GM23338 (cell line): ENCODE measurements around the gene CACNG1. TPM values are rescaled to one million over a fixed set of nuclear protein-coding genes. Genes with fewer than 3 reads are reported as not detected.

Experiments used
- ATAC-seq: fragments of 200-7000 bp; cut with Tn5 transposase; 3 replicates; pipeline ENCODE4 v1.9.1; 2020
- DNase-seq: peaks from one replicate; pipeline ENCODE4 v3.0.0-alpha.2; 2015; ENCODE audit warnings: low spot score
- H2AFZ ChIP-seq: fragments of 200-600 bp; sonication (generic); 2 replicates; pipeline ENCODE4 v1.8.0; 2016; ENCODE audit warnings: antibody characterized with exemption, mild to moderate bottlenecking, moderate library complexity
- H3F3A ChIP-seq: fragments of 200-600 bp; sonication (generic); replicated peaks from 2 replicates; pipeline ENCODE4 v1.8.0; 2017; ENCODE audit warnings: antibody characterized with exemption, mixed run types, low read depth
- H3K27ac ChIP-seq: fragments of 200-600 bp; sonication (generic); 2 replicates; pipeline ENCODE4 v1.6.1; 2016; ENCODE audit warnings: low read depth
- H3K27me3 ChIP-seq: fragments of 200-600 bp; sonication (generic); 2 replicates; pipeline ENCODE4 v1.8.0; 2016; ENCODE audit warnings: mild to moderate bottlenecking, mixed run types, moderate library complexity; ENCODE audit not compliant: insufficient read depth
- H3K36me3 ChIP-seq: fragments of 200-600 bp; sonication (generic); 2 replicates; pipeline ENCODE4 v1.8.0; 2016; ENCODE audit warnings: mild to moderate bottlenecking; ENCODE audit not compliant: insufficient read depth
- H3K4me1 ChIP-seq: fragments of 200-600 bp; sonication (generic); 2 replicates; pipeline ENCODE4 v1.8.0; 2016; ENCODE audit warnings: mild to moderate bottlenecking, moderate library complexity; ENCODE audit not compliant: insufficient read depth
- H3K4me2 ChIP-seq: fragments of 200-600 bp; sonication (generic); 2 replicates; pipeline ENCODE4 v1.7.1; 2017; ENCODE audit warnings: mixed run types
- H3K4me3 ChIP-seq: fragments of 200-600 bp; sonication (generic); 2 replicates; pipeline ENCODE4 v1.6.1; 2016; ENCODE audit warnings: mixed run types
- H3K79me2 ChIP-seq: fragments of 200-600 bp; sonication (generic); replicated peaks from 2 replicates; pipeline ENCODE4 v1.8.0; 2017; ENCODE audit warnings: mild to moderate bottlenecking; ENCODE audit not compliant: insufficient read depth
- H3K9me2 ChIP-seq: fragments of 200-600 bp; sonication (generic); 2 replicates; pipeline ENCODE4 v1.8.0; 2017; ENCODE audit not compliant: insufficient read depth
- H4K20me1 ChIP-seq: fragments of 200-600 bp; sonication (generic); replicated peaks from 2 replicates; pipeline ENCODE4 v1.8.0; 2017; ENCODE audit warnings: mild to moderate bottlenecking; ENCODE audit not compliant: insufficient read depth
- H3K27ac Mint-ChIP-seq: 2 replicates; pipeline ENCODE4 v1.8.0; 2020; ENCODE audit warnings: inconsistent platforms, mild to moderate bottlenecking, moderate library complexity, mixed read lengths
- H3K27me3 Mint-ChIP-seq: 3 replicates; pipeline ENCODE4 v1.8.0; 2022; ENCODE audit warnings: low read depth, mild to moderate bottlenecking, moderate library complexity, mixed read lengths, inconsistent platforms; ENCODE audit not compliant: insufficient read depth, poor library complexity
- H3K36me3 Mint-ChIP-seq: 3 replicates; pipeline ENCODE4 v1.8.0; 2021; ENCODE audit warnings: low read depth, mild to moderate bottlenecking, inconsistent platforms, moderate library complexity, mixed read lengths
- H3K4me1 Mint-ChIP-seq: 3 replicates; pipeline ENCODE4 v1.8.0; 2020; ENCODE audit warnings: mild to moderate bottlenecking, inconsistent platforms, mixed read lengths
- H3K4me3 Mint-ChIP-seq: 3 replicates; pipeline ENCODE4 v1.8.0; 2021; ENCODE audit warnings: moderate library complexity, mild to moderate bottlenecking, inconsistent platforms, mixed read lengths
- H3K9me3 Mint-ChIP-seq: 3 replicates; pipeline ENCODE4 v1.8.0; 2020; ENCODE audit warnings: moderate library complexity, mild to moderate bottlenecking, inconsistent platforms, mixed read lengths
- EZH2 ChIP-seq: fragments of 200-600 bp; sonication (generic); IDR thresholded peaks from one replicate; pipeline ENCODE4 v1.8.0; 2017; ENCODE audit warnings: antibody characterized with exemption, mild to moderate bottlenecking, low read depth; ENCODE audit not compliant: unreplicated experiment
- NANOG ChIP-seq: IDR thresholded peaks from 2 replicates; pipeline ENCODE4 v1.6.1; 2016; ENCODE audit warnings: antibody characterized with exemption, borderline replicate concordance
- POLR2AphosphoS5 ChIP-seq: IDR thresholded peaks from 2 replicates; pipeline ENCODE4 v1.6.1; 2016; ENCODE audit warnings: antibody characterized with exemption, low read depth
- ZNF114 ChIP-seq: fragments of 250-450 bp; sonication (Bioruptor Pico); IDR thresholded peaks from 2 replicates; pipeline ENCODE4 v1.5.0; 2020; ENCODE audit warnings: mild to moderate bottlenecking, moderate library complexity
- ZNF331 ChIP-seq: fragments of 250-450 bp; sonication (Bioruptor Pico); IDR thresholded peaks from 2 replicates; pipeline ENCODE4 v1.5.0; 2020; ENCODE audit warnings: low read depth, mild to moderate bottlenecking, moderate library complexity
- polyA plus RNA-seq: library from polyadenylated mRNA; unstranded; fragments of >200 nt; fragmentation: Nextera tagmentation; extraction: Ambion mirVana; gene quantifications from 2 replicates; pipeline ENCODE4 v1.2.1, GENCODE V29; 2016
- total RNA-seq: library from RNA; depleted of rRNA; stranded (reverse); fragments of >200 nt; shearing (Covaris generic); gene quantifications from 2 replicates; pipeline ENCODE4 v1.2.3, GENCODE V29; 2014
- TF ChIP-seq, protein P1 (sequence below), 2 experiments: fragments of 200-600 bp in 1 of 2; sonication (generic) in 1 of 2; conservative IDR thresholded peaks; 2 replicates each; pipeline versions ENCODE4 v1.5.1 to v1.6.1; 2016 to 2017; ENCODE audit warnings: antibody characterized with exemption in 2 of 2, low read depth in 2 of 2, mild to moderate bottlenecking in 2 of 2, moderate library complexity in 1 of 2
- TF ChIP-seq, protein P2 (sequence below): IDR thresholded peaks from one replicate; pipeline ENCODE4 v1.6.1; 2018; ENCODE audit warnings: antibody characterized with exemption; ENCODE audit not compliant: unreplicated experiment

CACNG1 gene
- total and polyA plus RNA-seq, 2 experiments from 2014 or later, result not detected

DNA sequence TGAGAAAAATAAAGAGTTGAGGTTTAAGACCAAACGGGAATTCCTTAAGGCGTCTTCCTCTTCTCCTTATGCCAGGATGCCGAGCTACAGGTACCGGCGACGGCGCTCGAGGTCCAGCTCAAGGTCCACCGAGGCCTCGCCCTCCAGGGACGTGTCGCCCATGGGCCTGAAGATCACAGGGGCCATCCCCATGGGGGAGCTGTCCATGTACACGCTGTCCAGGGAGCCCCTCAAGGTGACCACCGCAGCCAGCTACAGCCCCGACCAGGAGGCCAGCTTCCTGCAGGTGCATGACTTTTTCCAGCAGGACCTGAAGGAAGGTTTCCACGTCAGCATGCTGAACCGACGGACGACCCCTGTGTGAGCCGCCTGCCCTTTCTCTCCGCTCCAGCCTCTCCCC is 13.7 kb upstream of the CACNG1 start:
- TF ChIP-seq, protein P1, sequence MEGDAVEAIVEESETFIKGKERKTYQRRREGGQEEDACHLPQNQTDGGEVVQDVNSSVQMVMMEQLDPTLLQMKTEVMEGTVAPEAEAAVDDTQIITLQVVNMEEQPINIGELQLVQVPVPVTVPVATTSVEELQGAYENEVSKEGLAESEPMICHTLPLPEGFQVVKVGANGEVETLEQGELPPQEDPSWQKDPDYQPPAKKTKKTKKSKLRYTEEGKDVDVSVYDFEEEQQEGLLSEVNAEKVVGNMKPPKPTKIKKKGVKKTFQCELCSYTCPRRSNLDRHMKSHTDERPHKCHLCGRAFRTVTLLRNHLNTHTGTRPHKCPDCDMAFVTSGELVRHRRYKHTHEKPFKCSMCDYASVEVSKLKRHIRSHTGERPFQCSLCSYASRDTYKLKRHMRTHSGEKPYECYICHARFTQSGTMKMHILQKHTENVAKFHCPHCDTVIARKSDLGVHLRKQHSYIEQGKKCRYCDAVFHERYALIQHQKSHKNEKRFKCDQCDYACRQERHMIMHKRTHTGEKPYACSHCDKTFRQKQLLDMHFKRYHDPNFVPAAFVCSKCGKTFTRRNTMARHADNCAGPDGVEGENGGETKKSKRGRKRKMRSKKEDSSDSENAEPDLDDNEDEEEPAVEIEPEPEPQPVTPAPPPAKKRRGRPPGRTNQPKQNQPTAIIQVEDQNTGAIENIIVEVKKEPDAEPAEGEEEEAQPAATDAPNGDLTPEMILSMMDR (conservative IDR thresholded peaks at IDR 0.05; ENCODE audit: low read depth in 2 of 2), result no peak
- TF ChIP-seq, protein P2, sequence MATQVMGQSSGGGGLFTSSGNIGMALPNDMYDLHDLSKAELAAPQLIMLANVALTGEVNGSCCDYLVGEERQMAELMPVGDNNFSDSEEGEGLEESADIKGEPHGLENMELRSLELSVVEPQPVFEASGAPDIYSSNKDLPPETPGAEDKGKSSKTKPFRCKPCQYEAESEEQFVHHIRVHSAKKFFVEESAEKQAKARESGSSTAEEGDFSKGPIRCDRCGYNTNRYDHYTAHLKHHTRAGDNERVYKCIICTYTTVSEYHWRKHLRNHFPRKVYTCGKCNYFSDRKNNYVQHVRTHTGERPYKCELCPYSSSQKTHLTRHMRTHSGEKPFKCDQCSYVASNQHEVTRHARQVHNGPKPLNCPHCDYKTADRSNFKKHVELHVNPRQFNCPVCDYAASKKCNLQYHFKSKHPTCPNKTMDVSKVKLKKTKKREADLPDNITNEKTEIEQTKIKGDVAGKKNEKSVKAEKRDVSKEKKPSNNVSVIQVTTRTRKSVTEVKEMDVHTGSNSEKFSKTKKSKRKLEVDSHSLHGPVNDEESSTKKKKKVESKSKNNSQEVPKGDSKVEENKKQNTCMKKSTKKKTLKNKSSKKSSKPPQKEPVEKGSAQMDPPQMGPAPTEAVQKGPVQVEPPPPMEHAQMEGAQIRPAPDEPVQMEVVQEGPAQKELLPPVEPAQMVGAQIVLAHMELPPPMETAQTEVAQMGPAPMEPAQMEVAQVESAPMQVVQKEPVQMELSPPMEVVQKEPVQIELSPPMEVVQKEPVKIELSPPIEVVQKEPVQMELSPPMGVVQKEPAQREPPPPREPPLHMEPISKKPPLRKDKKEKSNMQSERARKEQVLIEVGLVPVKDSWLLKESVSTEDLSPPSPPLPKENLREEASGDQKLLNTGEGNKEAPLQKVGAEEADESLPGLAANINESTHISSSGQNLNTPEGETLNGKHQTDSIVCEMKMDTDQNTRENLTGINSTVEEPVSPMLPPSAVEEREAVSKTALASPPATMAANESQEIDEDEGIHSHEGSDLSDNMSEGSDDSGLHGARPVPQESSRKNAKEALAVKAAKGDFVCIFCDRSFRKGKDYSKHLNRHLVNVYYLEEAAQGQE, result no peak
- no peak for TF ChIP-seq EZH2
- no peak for TF ChIP-seq POLR2AphosphoS5
- TF ChIP-seq NANOG, result no peak
- H3K4me3 Mint-ChIP-seq, result no peak overlapping the region
- H3K9me3 Mint-ChIP-seq, result no peaks in the 10 kb centered on the region; the same call in 2 of the 3 replicates

DNA sequence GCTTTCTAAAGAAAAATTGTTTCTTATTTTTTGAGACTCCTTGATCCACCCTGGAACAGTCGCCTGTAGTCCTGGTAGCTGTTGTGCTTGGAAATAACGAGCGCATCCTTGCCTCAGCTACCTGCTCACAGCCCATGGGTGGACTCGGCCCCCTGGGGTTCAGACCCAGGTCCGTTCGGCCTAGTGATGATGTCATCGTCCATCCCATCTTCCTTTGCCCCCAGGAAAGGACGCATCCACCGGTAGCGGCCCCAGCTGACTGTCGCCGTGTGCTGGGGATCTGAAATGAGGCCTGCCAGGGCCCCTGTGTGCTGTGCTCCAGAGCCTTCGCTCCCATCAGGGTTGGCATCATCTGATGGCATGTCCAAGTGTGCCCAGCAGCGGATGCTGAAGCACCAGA is 12.0 kb upstream of the CACNG1 start:
- ATAC-seq, result no peak
- Histone ChIP-seq H3K4me1 (no peaks in the 10 kb centered on the region), H3K27me3 (no peaks in the 10 kb centered on the region), H3F3A (no peaks in the 10 kb centered on the region), H3K36me3 (no peaks in the 10 kb centered on the region), H2AFZ (no peak overlapping the region), H3K4me3 (no peak overlapping the region), H3K4me2 (no peak overlapping the region), H4K20me1 (no peaks in the 10 kb centered on the region), H3K79me2 (no peaks in the 10 kb centered on the region), H3K9me2 (peaks cover 7% of the 10 kb centered on the region; the same call in 1 of the 2 replicates), H3K27ac (no peak overlapping the region)
- Mint-ChIP-seq H3K4me3 (no peak overlapping the region), H3K27me3 (peaks cover 2% of the 10 kb centered on the region), H3K36me3 (no peaks in the 10 kb centered on the region; the same call in 2 of the 3 replicates), H3K27ac (no peak overlapping the region), H3K9me3 (no peaks in the 10 kb centered on the region; the same call in 2 of the 3 replicates), H3K4me1 (no peaks in the 10 kb centered on the region)
- no peak for DNase-seq
- TF ChIP-seq ZNF114 (CRISPR knock-in tag) (no peak), EZH2 (no peak), ZNF331 (CRISPR knock-in tag) (no peak)
- TF ChIP-seq, protein P2, result no peak

More for the DNA sequence above, 13.7 kb upstream of the CACNG1 start:
- Mint-ChIP-seq H3K36me3 (no peaks in the 10 kb centered on the region; the same call in 2 of the 3 replicates), H3K27ac (no peak overlapping the region), H3K27me3 (peaks cover 2% of the 10 kb centered on the region), H3K4me1 (no peaks in the 10 kb centered on the region)
- Histone ChIP-seq H3K9me2 (peaks cover 7% of the 10 kb centered on the region; the same call in 1 of the 2 replicates), H3K27me3 (no peaks in the 10 kb centered on the region), H4K20me1 (no peaks in the 10 kb centered on the region), H3K4me1 (no peaks in the 10 kb centered on the region), H3F3A (no peaks in the 10 kb centered on the region), H3K4me2 (no peak overlapping the region), H2AFZ (no peak overlapping the region), H3K27ac (no peak overlapping the region), H3K79me2 (no peaks in the 10 kb centered on the region), H3K36me3 (no peaks in the 10 kb centered on the region), H3K4me3 (no peak overlapping the region)
- ATAC-seq, result no peak
- DNase-seq, result no peak
